CD1c-positive myeloid dendritic cell (primary cell): ENCODE data around the gene TNFAIP8.
"Not testable (repeated sequence)": the region's sequence is repeated elsewhere in the genome, so short reads cannot be mapped to it uniquely, and the experiment has no call there.

Experiments
- DNase-seq: peaks from one replicate; pipeline ENCODE4 v3.0.0-alpha.2; 2016; ENCODE audit errors: extremely low spot score

TNFAIP8 gene

GRCh38 chr5:119418606-119419100, 62.8 kb downstream of the TNFAIP8 start:
- no peak for DNase-seq

GRCh38 chr5:119420169-119420568, 64.3 kb downstream of the TNFAIP8 start:
- peak; percentile 47 for DNase-seq

- DNase-seq = peak; percentile 60
These were observed 70.2 kb downstream of the TNFAIP8 start for GRCh38 chr5:119426057-119426456.

GRCh38 chr5:119427060-119427459, 71.2 kb downstream of the TNFAIP8 start:
- no peak for DNase-seq

GRCh38 chr5:119427596-119427995, 71.8 kb downstream of the TNFAIP8 start:
- DNase-seq = peak; percentile 33

GRCh38 chr5:119428166-119428565, 72.3 kb downstream of the TNFAIP8 start:
- DNase-seq = not testable (repeated sequence)

GRCh38 chr5:119428574-119428973, 72.8 kb downstream of the TNFAIP8 start:
- DNase-seq = not testable (repeated sequence)

GRCh38 chr5:119432674-119433237, 76.9 kb downstream of the TNFAIP8 start:
- not testable (repeated sequence) for DNase-seq

GRCh38 chr5:119435436-119436132, 79.8 kb downstream of the TNFAIP8 start:
- DNase-seq = peak; percentile 81

GRCh38 chr5:119437785-119438586, 82.2 kb downstream of the TNFAIP8 start:
- not testable (repeated sequence) for DNase-seq

- not testable (repeated sequence) for DNase-seq
These were observed 82.7 kb downstream of the TNFAIP8 start for GRCh38 chr5:119438587-119438917.

- no peak for DNase-seq
These were observed 83.4 kb downstream of the TNFAIP8 start for GRCh38 chr5:119439140-119439631.

- not testable (repeated sequence) for DNase-seq
These were observed 83.8 kb downstream of the TNFAIP8 start for GRCh38 chr5:119439632-119440031.

- DNase-seq = not testable (repeated sequence)
These were observed 88.8 kb downstream of the TNFAIP8 start for GRCh38 chr5:119444643-119445042.

- no peak for DNase-seq
These were observed 89.7 kb downstream of the TNFAIP8 start for GRCh38 chr5:119445544-119445943.
